ENCODE results near the gene CHID1. TPM values are rescaled to one million over a fixed set of nuclear protein-coding genes. Genes with fewer than 3 reads are reported as not detected.

CHID1 gene
- polyA plus RNA-seq, 1 donor from 2014 or later = 51.2 TPM

GRCh38 chr11:932435-932834 is 21.8 kb upstream of the CHID1 start:
- Histone ChIP-seq H3K4me2 (ENCODE audit: low read length) (no peak overlapping the region), H3K4me3 (ENCODE audit: low read length) (no peak overlapping the region), H4K20me1 (ENCODE audit: insufficient read depth) (no peaks in the 10 kb centered on the region), H3K27ac (ENCODE audit: low read length) (no peak overlapping the region), H3K9me3 (ENCODE audit: low read length) (no peaks in the 10 kb centered on the region), H3F3A (ENCODE audit: insufficient read depth, low read length, poor library complexity, severe bottlenecking) (no peaks in the 10 kb centered on the region), H3K79me2 (replicated peaks; ENCODE audit: insufficient read depth, low read length) (peaks cover 82% of the 10 kb centered on the region), H2AFZ (ENCODE audit: low read depth, low read length) (no peak overlapping the region), H3K27me3 (ENCODE audit: insufficient read depth, low read depth, low read length) (no peaks in the 10 kb centered on the region), H3K36me3 (ENCODE audit: insufficient read depth, low read length) (no peaks in the 10 kb centered on the region), H3K9me2 (ENCODE audit: insufficient read depth, low read length) (no peaks in the 10 kb centered on the region), H3K9ac (ENCODE audit: low read length) (no peak overlapping the region)
- TF ChIP-seq EZH2 (IDR thresholded peaks at IDR 0.05; ENCODE audit: borderline replicate concordance, insufficient read depth, low read length, poor library complexity, severe bottlenecking) (no peak), POLR2AphosphoS5 (IDR thresholded peaks at IDR 0.05) (no peak), SMC3 (conservative IDR thresholded peaks at IDR 0.05; ENCODE audit: poor library complexity) (no peak), EP300 (conservative IDR thresholded peaks at IDR 0.05; ENCODE audit: poor library complexity, severe bottlenecking) (no peak), RAD21 (conservative IDR thresholded peaks at IDR 0.05) (no peak), TAF1 (IDR thresholded peaks at IDR 0.05; ENCODE audit: low read depth) (no peak), MXI1 (conservative IDR thresholded peaks at IDR 0.05; ENCODE audit: poor library complexity, severe bottlenecking) (no peak)
- TF ChIP-seq, protein P1, sequence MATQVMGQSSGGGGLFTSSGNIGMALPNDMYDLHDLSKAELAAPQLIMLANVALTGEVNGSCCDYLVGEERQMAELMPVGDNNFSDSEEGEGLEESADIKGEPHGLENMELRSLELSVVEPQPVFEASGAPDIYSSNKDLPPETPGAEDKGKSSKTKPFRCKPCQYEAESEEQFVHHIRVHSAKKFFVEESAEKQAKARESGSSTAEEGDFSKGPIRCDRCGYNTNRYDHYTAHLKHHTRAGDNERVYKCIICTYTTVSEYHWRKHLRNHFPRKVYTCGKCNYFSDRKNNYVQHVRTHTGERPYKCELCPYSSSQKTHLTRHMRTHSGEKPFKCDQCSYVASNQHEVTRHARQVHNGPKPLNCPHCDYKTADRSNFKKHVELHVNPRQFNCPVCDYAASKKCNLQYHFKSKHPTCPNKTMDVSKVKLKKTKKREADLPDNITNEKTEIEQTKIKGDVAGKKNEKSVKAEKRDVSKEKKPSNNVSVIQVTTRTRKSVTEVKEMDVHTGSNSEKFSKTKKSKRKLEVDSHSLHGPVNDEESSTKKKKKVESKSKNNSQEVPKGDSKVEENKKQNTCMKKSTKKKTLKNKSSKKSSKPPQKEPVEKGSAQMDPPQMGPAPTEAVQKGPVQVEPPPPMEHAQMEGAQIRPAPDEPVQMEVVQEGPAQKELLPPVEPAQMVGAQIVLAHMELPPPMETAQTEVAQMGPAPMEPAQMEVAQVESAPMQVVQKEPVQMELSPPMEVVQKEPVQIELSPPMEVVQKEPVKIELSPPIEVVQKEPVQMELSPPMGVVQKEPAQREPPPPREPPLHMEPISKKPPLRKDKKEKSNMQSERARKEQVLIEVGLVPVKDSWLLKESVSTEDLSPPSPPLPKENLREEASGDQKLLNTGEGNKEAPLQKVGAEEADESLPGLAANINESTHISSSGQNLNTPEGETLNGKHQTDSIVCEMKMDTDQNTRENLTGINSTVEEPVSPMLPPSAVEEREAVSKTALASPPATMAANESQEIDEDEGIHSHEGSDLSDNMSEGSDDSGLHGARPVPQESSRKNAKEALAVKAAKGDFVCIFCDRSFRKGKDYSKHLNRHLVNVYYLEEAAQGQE (IDR thresholded peaks at IDR 0.05; ENCODE audit: borderline replicate concordance) = no peak
- TF ChIP-seq, protein P2, sequence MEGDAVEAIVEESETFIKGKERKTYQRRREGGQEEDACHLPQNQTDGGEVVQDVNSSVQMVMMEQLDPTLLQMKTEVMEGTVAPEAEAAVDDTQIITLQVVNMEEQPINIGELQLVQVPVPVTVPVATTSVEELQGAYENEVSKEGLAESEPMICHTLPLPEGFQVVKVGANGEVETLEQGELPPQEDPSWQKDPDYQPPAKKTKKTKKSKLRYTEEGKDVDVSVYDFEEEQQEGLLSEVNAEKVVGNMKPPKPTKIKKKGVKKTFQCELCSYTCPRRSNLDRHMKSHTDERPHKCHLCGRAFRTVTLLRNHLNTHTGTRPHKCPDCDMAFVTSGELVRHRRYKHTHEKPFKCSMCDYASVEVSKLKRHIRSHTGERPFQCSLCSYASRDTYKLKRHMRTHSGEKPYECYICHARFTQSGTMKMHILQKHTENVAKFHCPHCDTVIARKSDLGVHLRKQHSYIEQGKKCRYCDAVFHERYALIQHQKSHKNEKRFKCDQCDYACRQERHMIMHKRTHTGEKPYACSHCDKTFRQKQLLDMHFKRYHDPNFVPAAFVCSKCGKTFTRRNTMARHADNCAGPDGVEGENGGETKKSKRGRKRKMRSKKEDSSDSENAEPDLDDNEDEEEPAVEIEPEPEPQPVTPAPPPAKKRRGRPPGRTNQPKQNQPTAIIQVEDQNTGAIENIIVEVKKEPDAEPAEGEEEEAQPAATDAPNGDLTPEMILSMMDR (IDR thresholded peaks at IDR 0.05; ENCODE audit: poor library complexity, severe bottlenecking) = no peak

- Histone ChIP-seq H3K27me3 (ENCODE audit: insufficient read depth, low read depth, low read length) (no peaks in the 10 kb centered on the region), H3K9me3 (ENCODE audit: low read length) (no peaks in the 10 kb centered on the region), H3K79me2 (replicated peaks; ENCODE audit: insufficient read depth, low read length) (peaks cover 82% of the 10 kb centered on the region), H3K27ac (ENCODE audit: low read length) (no peak overlapping the region), H3K4me2 (ENCODE audit: low read length) (no peak overlapping the region), H3K36me3 (ENCODE audit: insufficient read depth, low read length) (no peaks in the 10 kb centered on the region), H2AFZ (ENCODE audit: low read depth, low read length) (no peak overlapping the region), H3K4me3 (ENCODE audit: low read length) (no peak overlapping the region), H3K9ac (ENCODE audit: low read length) (no peak overlapping the region), H4K20me1 (ENCODE audit: insufficient read depth) (no peaks in the 10 kb centered on the region), H3K9me2 (ENCODE audit: insufficient read depth, low read length) (no peaks in the 10 kb centered on the region), H3F3A (ENCODE audit: insufficient read depth, low read length, poor library complexity, severe bottlenecking) (no peaks in the 10 kb centered on the region)
- TF ChIP-seq, protein P1 (IDR thresholded peaks at IDR 0.05; ENCODE audit: borderline replicate concordance) = no peak
- TF ChIP-seq RAD21 (conservative IDR thresholded peaks at IDR 0.05) (no peak), SMC3 (conservative IDR thresholded peaks at IDR 0.05; ENCODE audit: poor library complexity) (no peak), EZH2 (IDR thresholded peaks at IDR 0.05; ENCODE audit: borderline replicate concordance, insufficient read depth, low read length, poor library complexity, severe bottlenecking) (no peak), MXI1 (conservative IDR thresholded peaks at IDR 0.05; ENCODE audit: poor library complexity, severe bottlenecking) (no peak), POLR2AphosphoS5 (IDR thresholded peaks at IDR 0.05) (no peak)
- TF ChIP-seq, protein P2 (IDR thresholded peaks at IDR 0.05; ENCODE audit: poor library complexity, severe bottlenecking) = no peak
Observed at GRCh38 chr11:931385-931784, 20.8 kb upstream of the CHID1 start.

Data from neural cell (in vitro differentiated cells).